Ramos (cell line): Measurements from ENCODE around the gene CEP78.
"Not testable (repeated sequence)": the region's sequence is repeated elsewhere in the genome, so short reads cannot be mapped to it uniquely, and the experiment has no call there.

Experiments used
- in situ Hi-C: fragments of 300-500 bp; cut with MboI; formaldehyde crosslinking; loops from one replicate; pipeline ENCODE4 v1.14.3; 2022; ENCODE audit warnings: low sequenced_read_pairs; ENCODE audit not compliant: unreplicated experiment

The CEP78 gene, protein sequence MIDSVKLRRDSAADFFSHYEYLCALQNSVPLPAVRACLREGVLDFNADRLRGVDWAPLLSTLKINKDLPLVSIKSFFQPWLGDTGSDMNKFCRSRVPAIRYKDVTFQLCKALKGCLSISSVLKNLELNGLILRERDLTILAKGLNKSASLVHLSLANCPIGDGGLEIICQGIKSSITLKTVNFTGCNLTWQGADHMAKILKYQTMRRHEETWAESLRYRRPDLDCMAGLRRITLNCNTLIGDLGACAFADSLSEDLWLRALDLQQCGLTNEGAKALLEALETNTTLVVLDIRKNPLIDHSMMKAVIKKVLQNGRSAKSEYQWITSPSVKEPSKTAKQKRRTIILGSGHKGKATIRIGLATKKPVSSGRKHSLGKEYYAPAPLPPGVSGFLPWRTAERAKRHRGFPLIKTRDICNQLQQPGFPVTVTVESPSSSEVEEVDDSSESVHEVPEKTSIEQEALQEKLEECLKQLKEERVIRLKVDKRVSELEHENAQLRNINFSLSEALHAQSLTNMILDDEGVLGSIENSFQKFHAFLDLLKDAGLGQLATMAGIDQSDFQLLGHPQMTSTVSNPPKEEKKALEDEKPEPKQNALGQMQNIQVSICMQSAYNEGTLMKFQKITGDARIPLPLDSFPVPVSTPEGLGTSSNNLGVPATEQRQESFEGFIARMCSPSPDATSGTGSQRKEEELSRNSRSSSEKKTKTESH

DNA sequence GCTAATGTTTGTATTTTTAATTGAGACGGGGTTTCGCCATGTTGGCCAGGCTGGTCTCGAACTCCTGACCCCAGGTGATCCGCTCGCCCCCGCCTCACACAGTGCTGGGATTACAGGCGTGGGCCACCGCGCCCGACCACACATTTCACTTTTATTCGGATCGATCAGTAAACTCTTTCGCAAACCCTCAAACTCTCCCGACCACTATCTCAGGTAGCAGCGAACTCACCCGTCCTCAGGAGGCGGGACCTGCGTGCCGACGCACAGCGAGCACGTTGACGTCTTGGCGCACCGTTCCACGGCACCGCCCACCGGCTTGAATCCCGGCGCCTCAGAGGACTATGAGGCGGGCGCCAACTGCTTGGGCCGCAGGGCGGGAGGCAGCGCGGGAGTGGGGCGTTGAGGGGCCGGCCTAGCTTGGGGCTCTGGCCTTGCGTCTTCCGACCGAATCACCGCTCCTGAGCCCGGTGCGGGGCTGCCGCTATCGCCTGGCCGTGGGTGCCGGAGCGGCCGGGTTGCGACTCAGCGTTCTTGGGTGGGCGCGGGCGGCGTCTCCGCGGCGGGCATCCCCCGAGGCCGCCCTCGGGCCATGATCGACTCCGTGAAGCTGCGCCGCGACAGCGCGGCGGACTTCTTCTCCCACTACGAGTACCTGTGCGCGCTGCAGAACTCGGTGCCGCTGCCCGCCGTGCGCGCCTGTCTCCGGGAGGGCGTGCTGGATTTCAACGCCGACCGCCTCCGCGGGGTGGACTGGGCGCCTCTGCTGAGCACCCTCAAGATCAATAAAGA, at the start of gene CEP78:
Gene CEP78, plus strand, starts transcription at position 314 of the 789 bp plus-strand sequence. Its CDS starts 276 bp downstream, at position 590.
- in situ Hi-C loops: no loop called here

DNA sequence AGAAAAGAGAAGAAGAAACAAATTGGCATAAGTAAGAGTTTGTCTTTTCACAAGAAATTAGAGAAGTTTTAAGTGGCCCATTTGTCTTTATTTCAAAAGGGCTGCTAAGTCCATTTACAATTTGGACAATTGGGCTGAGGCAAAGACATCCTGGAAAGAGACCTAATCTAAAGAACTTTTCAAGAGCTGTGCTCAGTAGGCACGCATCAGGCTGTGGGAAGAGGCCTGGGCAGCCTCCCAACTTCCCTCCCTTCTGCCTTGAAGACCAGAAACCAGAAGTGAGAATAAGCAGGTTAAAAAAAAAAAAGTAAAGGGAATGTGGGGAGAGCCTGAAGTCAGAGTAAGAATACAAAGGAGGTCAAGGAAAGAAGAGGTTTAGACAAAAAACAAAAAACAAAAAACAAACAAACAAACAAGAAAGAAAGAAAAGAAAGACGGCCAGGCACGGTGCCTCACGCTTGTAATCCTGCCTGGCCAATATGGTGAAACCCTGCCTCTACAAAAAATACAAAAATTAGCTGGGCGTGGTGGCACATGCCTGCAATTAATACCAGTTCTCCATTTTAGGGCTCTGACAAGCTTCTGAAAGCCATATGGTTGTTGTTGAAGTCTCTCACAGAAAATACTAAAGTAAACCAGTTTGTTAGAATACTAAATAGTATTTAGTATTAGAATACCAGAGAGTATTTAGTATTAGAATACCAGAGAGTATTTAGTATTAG, 48.0 kb upstream of the CEP78 start:
- in situ Hi-C loops: no loop called here

DNA sequence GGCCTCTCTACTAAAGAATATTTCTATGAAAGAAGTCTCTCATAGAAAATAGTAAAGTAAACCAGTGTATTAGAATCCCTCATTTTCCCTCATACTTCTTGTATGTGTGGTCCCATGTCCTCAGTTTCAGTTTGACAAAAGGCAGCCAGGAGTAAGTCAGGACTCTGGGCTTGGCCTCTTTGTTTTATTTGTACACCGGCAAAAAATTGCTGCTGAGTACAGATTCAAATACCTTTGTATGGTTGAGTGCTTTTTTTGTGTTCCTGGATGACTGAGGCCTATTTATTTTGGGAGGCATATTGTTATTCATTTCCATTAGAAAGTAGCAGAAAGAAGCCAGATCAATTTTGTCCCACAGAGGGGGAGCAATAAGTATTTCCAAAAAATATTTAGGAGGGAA, 47.3 kb upstream of the CEP78 start:
- in situ Hi-C loops: no loop called here

DNA sequence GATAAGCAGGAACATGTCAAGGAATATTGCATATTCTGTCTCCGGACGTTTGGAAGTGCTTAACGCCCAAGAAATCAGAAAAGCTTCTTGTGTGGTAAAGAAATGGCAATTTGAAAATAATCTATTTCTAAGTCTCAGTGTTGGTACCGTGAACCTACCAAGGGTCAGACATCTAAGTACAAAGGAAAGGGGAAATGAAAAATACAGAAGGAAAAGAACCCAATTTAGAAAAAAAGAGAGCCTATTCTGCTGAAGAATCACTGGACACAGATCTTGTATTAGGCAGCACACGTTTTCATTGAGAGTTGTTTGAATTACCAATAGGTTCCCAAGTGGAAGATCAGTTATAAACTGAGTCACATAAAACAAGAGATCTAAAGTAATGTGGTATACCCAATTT, 46.9 kb upstream of the CEP78 start:
- in situ Hi-C loops: no loop called here

DNA sequence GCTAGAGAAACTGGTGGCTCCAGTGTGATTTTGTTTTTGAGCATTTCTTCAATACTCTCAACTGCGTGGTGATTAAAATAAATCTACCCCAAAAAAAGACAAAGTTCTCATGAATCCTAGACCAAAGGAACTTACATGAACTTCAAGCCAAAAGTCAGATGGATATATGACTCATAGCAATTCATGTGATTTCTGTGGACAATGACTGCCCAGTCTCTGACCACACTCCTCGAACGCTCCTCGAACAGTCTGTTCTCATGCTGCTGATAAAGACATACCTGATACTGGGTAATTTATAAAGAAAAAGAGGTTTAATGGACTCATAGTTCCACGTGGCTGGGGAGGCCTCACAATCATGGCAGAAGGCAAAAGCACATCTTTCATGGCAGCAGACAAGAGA, 46.4 kb upstream of the CEP78 start:
- in situ Hi-C loops: no loop called here

DNA sequence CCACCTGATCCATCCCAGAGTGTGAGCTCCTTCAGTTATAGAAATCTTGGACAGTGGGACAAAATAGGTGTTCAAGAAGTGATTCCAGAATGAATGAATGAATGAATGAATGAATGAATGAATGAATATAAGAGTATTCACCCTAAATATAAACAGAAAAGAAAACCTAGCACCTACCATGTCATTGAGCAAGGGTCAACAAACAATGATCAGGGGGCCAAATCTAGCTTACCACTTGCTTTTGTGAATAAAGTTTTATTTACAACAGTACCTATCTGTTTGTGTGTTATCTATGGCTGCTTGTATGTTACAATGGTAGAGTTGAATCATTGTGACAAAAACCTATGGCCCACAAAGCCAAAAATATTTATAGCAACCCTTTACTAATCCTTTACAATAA, 43.9 kb upstream of the CEP78 start:
- in situ Hi-C loops: no loop called here

DNA sequence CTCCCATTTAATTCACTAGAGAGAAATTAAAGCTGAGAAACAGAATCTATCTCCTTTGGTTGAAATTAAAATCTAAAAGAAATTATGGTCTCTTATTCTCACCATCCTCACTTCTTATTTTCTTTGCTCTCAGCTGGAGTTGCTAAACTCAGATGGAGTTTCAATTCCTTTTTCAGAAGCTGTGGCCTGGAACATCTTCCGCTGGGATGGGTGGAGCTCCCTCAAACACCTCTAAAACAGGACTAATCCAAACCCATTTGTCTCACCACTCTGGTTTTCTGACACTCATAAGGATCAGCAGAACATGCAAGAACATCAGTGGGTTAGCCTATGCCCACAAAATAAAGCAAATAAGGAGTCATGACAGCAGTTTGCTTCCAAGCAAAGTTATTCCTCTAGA, 39.6 kb upstream of the CEP78 start:
- in situ Hi-C loops: no loop called here

DNA sequence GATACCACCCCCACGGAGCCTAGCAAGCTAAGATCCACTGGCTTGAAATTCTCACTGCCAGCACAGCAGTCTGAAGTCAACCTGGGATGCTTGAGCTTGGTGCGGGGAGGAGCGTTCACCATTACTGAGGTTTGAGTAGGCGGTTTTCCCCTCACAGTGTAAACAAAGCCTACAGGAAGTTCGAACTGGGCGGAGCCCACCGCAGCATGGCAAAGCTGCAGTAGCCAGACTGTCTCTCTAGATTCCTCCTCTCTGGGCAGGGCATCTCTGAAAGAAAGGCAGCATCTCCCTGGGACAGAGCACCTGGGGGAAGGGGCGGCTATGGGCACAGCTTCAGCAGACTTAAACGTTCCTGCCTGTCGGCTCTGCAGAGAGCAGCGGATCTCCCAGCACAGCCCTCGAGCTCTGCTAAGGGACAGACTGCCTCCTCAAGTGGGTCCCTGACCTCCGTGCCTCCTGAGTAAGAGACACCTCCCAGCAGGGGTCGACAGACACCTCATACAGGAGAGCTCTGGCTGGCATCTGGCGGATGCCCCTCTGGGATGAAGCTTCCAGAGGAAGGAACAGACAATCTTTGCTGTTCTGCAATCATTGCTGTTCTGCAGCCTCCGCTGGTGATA, 34.6 kb upstream of the CEP78 start:
- in situ Hi-C loops: not testable (repeated sequence)

DNA sequence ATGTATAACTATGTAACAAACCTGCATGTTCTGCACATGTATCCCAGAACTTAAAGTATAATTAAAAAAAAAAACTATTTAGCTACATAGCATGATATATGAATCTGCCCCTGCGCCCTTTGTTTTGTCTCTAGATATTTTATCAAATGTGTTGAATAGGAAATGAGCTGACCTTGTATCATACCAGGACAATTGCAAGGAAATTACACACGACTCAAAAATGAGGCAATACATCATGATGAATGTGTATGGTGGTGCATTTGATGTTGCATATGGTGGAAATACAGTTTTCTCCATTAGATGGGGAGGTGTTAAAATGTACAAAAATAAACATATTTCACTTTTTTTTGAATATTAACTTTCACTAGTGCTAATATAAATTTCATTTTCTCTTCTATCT, 28.6 kb upstream of the CEP78 start:
- in situ Hi-C loops: no loop called here

DNA sequence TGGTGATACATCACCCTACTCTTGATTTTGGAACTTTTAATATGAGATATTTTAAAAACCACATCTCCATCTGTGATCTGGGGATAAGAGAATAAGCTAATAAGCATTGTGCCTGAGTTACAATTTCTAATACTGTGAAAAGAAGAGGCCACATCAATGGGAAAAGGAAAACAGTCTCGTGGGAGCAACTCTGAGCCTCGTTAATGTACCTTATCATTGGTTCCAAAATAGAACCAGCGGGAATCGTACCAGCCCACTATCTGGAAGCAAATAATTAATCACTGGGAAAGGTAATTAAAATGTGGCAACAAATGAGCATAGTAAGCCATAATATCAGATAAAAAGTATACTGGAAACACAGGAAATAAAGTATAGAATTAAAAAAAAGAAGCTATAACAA, 28.0 kb upstream of the CEP78 start:
- in situ Hi-C loops: no loop called here

DNA sequence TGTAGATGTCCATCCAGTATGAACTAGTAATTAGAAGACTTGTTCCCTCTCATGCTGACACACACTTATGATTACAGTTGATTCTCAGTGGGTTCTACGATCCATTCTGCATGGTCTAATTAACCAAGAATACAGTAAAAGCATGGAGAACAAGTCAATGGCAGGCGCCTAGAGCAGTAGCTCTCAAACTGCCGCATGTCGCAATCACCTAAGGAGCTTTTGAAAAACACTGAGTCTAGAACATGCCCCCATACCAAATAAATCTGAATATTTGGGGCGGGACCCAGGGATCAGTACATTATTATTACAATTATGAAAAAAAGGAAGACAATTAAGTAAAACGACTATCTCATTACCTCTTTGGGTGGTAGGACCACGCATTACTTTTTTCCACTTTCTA, 26.7 kb upstream of the CEP78 start:
- in situ Hi-C loops: no loop called here

DNA sequence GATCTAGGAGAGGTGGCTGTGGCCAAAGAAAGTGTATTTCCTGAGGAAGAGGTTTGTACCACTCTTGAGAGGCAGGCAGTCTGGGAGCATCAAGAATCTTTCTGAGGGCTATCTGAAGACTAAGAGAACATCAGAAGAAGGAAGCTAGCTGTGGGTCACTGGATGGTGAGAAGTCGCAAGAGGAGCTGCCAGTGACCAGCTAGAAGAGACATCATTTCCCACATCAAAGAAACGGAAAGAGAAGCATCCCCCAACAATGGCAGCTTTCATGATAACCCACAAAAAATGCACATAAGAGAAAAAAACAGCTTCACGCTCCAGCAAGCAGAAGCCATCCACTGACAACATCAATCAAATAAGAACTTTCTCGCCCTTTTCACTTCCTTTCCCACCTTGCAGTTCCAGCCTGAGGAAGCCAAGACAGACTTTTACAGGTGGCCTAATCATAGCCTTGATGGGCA, 25.0 kb upstream of the CEP78 start:
- in situ Hi-C loops: no loop called here

DNA sequence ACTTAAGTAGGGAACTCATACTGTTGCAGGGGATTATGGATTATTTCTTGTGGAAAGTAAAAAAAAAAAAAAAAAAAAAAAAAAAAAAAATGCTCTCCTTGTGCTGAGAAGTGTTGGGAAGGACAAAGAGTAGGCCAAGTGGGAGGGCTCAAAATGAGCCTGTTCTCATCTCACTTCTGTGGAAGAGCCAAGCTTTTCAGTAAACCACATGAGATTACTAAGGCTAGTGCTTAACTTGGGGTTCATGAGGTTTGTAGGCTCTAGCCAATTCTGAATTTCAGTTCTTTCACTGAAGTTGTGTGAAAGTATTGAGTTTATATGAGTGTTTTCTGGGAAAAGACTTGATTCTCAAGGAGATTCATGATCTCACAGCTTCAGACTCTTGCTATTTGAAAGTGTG, 23.0 kb upstream of the CEP78 start:
- in situ Hi-C loops: no loop called here

DNA sequence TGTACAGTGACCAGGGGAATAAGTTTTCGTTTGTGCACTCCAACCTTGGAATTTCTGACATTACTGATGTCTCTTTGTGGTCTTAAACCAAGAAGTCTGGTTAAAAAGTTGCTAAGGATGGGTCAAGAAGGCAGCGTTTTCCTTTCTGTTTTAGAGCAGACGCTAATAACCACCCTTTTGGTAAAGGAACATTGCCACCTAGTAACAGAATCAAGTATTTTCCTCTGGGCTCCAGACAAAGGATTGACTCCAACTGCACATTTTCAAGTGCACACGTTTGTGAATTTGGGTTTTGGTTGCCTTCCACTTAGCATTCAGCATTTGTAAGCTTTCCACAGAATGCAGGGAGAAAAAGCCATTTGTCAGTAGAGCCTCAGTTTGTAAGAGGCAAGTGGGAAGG, 22.2 kb upstream of the CEP78 start:
- in situ Hi-C loops: no loop called here

DNA sequence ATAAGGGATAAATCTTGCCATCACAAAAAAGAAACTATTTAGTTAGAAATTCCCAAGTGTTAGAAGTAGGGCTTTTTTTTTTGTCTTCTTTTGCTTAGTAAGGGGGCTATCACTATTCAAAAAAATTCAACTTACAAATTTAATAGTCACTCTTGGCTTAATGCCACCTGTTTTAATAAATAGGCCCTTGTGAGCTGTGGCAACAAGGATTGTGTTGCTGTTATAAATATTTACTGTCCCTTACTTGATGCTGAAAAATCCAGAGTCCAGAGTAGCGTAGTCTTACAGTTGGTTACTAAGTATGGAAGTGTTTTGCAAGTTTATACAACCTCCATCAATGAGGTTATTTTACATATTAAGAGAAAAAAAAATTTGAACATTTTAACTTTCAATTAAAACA, 21.4 kb upstream of the CEP78 start:
- in situ Hi-C loops: no loop called here

DNA sequence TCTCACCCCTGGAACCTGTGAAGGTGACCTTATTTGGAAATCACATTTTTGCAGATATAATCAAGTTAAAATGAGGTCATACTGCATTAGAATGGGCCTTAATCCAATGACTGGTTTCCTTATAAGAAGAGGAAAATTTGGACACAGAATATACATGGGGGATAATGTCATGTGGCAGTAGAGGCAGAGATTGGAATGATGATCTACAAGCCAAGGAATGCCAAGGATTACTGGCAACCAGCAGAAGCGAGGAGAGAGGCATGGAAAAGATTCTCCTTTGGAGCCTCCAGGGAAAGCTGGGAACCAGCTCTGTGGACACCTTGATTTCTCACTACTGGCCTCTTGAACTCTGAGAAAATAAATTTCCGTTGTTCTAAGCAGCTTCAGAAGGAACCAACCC, 20.2 kb upstream of the CEP78 start:
- in situ Hi-C loops: no loop called here

DNA sequence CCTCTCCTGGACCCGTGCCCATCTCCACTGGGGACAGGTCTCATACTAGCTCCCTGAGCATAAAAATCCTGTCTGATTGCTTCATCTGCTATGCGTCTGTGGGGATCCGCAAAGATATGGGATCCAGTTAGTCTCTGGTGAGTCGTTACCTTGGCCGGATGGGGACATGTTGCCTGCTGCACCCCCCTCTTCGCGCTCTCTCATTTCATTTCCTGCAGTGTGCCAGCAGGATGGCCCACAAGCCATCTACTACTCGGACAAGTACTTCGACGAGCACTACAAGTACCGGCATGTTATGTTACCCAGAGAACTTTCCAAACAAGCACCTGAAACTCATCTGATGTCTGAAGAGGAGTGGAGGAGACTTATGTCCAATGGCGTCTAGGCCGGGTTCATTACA, 17.0 kb upstream of the CEP78 start:
- in situ Hi-C loops: no loop called here

DNA sequence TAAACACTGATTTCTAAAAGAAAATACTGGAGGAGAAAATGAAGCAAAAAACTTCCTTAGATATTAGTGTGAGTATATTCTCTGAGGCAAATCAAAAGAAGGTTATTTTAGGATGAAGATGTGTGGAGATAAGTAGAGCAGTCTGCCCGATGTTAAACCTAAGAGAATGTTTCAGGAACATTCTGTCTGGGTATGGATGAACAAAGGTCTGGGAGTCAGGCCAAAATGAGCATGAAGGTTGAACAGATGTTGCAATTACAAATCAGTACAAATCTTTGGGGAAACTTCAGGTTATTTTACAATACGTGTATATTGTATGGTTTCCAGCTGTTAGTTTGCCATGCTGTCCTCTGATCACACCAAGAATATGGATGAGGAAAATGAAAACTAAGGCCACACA, 14.4 kb upstream of the CEP78 start:
- in situ Hi-C loops: no loop called here

DNA sequence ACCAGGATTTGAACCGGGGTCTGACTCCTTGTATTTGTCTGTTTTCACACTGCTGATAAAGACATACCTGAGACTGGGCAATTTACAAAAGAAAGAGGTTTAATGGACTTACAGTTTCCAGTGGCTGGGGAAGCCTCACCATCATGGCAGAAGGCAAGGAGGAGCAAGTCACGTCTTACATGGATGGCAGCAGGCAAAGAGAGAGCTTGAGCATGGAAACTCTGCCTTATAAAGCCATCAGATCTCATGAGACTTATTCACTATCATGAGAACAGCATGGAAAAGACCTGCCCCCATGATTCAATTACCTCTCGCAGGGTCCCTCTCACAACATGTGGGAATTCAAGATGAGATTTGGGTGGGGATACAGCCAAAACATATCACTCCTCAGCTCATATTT, 14.0 kb upstream of the CEP78 start:
- in situ Hi-C loops: not testable (repeated sequence)

DNA sequence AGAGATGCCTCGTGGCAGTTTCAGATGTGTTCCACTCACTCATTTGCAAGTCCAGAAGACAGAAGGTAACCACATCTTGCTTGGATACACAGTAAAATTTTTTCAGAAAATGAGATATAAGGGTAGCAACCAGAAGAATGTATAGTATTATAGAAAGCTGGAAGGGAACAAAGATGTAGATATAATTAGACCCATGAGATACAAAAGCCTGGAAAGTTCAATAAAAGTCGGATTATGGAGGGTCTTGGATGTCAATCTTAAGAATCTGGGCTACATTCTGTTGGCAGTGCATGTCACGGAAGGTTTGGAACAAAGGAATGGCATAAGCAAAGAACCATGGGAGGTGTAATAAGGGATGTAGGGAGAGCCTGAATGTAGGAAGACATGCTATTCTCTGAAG, 5.1 kb upstream of the CEP78 start:
- in situ Hi-C loops: no loop called here
